Hepatocyte (in vitro differentiated cells): ENCODE results near the gene SLC18A2.

Experiments
- CTCF ChIP-seq: fragments of 200-600 bp; sonication (generic); IDR thresholded peaks from 2 replicates; pipeline ENCODE4 v1.5.1; 2016; ENCODE audit warnings: antibody characterized with exemption, mild to moderate bottlenecking; ENCODE audit not compliant: poor library complexity
- EZH2 ChIP-seq: fragments of 200-600 bp; sonication (generic); IDR thresholded peaks from 2 replicates; pipeline ENCODE4 v1.6.1; 2016; ENCODE audit warnings: antibody characterized with exemption, mild to moderate bottlenecking, borderline replicate concordance

GRCh38 chr10:117204316-117204715 lies 36.6 kb upstream of the SLC18A2 start:
- no peak for TF ChIP-seq EZH2
- TF ChIP-seq CTCF: no peak
